Erythroblast (primary cell): ENCODE data around the gene JOSD2.

Experiments
- DNase-seq, 2 experiments: peaks; one replicate each; lab custom pipeline; 2025; lab: John Stamatoyannopoulos, UW
- GATA1 ChIP-seq: IDR thresholded peaks from 2 replicates; pipeline ENCODE4 v1.6.1; 2011; ENCODE audit warnings: low read depth, mild to moderate bottlenecking, control low read depth, low read length, moderate library complexity
- POLR2A ChIP-seq: IDR thresholded peaks from 2 replicates; pipeline ENCODE4 v1.6.1; 2011; ENCODE audit warnings: mild to moderate bottlenecking, low read length

Gene JOSD2

GRCh38 chr19:50500060-50500752 is 10.8 kb downstream of the JOSD2 start:
- TF ChIP-seq POLR2A = no peak
- no peak for TF ChIP-seq GATA1
- peak; percentile 38 to 63 for DNase-seq

- no peak for DNase-seq
- TF ChIP-seq GATA1 (no peak), POLR2A (no peak)
These were observed 12.6 kb downstream of the JOSD2 start for GRCh38 chr19:50498219-50499056.

- TF ChIP-seq POLR2A = no peak
- no peak for TF ChIP-seq GATA1
- no peak for DNase-seq
These were observed 14.0 kb downstream of the JOSD2 start for GRCh38 chr19:50497022-50497405.

- DNase-seq = no peak
- TF ChIP-seq GATA1 (no peak), POLR2A (no peak)
These were observed 14.6 kb downstream of the JOSD2 start for GRCh38 chr19:50496189-50497021.

GRCh38 chr19:50495020-50495531 is 15.9 kb downstream of the JOSD2 start:
- no peak for TF ChIP-seq GATA1
- no peak for TF ChIP-seq POLR2A

GRCh38 chr19:50494186-50495019 is 16.6 kb downstream of the JOSD2 start:
- DNase-seq = no peak
- TF ChIP-seq GATA1 (no peak), POLR2A (no peak)

More at GRCh38 chr19:50495020-50495531, 15.9 kb downstream of the JOSD2 start:
- DNase-seq = no peak

GRCh38 chr19:50493171-50493570 is 17.8 kb downstream of the JOSD2 start:
- no peak for TF ChIP-seq GATA1
- no peak for DNase-seq

GRCh38 chr19:50492303-50493052 is 18.5 kb downstream of the JOSD2 start:
- DNase-seq = no peak
- TF ChIP-seq POLR2A (no peak), GATA1 (no peak)

GRCh38 chr19:50490991-50491472 is 20.0 kb downstream of the JOSD2 start:
- TF ChIP-seq GATA1 (no peak), POLR2A (no peak)
- no peak for DNase-seq

GRCh38 chr19:50490411-50490811 is 20.6 kb downstream of the JOSD2 start:
- DNase-seq = no peak
- TF ChIP-seq POLR2A (no peak), GATA1 (no peak)

- TF ChIP-seq GATA1 (no peak), POLR2A (no peak)
- DNase-seq = no peak
These were observed 21.5 kb downstream of the JOSD2 start for GRCh38 chr19:50489461-50490011.
